PC-3 (cell line): ENCODE measurements around the gene TMEM123.

ENCODE experiments used
- EZH2phosphoT487 ChIP-seq: fragments of 300-600 bp; sonication (generic); IDR thresholded peaks from 2 replicates; pipeline ENCODE4 v1.6.1; 2018; ENCODE audit warnings: mild to moderate bottlenecking, antibody characterized with exemption, low read length, borderline replicate concordance
- TF ChIP-seq, protein P1 (sequence below): fragments of 300-600 bp; sonication (generic); conservative IDR thresholded peaks from 2 replicates; pipeline ENCODE4 v1.5.1; 2017; ENCODE audit warnings: antibody characterized with exemption, low read depth, mild to moderate bottlenecking, low read length

GRCh38 chr11:102387043-102387781 is 65.4 kb downstream of the TMEM123 start:
- TF ChIP-seq, protein P1, sequence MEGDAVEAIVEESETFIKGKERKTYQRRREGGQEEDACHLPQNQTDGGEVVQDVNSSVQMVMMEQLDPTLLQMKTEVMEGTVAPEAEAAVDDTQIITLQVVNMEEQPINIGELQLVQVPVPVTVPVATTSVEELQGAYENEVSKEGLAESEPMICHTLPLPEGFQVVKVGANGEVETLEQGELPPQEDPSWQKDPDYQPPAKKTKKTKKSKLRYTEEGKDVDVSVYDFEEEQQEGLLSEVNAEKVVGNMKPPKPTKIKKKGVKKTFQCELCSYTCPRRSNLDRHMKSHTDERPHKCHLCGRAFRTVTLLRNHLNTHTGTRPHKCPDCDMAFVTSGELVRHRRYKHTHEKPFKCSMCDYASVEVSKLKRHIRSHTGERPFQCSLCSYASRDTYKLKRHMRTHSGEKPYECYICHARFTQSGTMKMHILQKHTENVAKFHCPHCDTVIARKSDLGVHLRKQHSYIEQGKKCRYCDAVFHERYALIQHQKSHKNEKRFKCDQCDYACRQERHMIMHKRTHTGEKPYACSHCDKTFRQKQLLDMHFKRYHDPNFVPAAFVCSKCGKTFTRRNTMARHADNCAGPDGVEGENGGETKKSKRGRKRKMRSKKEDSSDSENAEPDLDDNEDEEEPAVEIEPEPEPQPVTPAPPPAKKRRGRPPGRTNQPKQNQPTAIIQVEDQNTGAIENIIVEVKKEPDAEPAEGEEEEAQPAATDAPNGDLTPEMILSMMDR: no peak
- TF ChIP-seq EZH2phosphoT487: no peak
